Calu3 (cell line): ENCODE measurements around the gene TSPAN17. TPM values are rescaled to one million over a fixed set of nuclear protein-coding genes. Genes with fewer than 3 reads are reported as not detected.

Experiments
- BruUV-seq: library from RNA; stranded (reverse); fragments of 400-500 nt; replicated peaks from 2 replicates; lab custom pipeline; 2021; lab: Mats Ljungman, UMichigan
- CTCF ChIA-PET: fragments of 300-600 bp; sonication (Branson Sonifier 250); formaldehyde crosslinking; loops from one replicate; lab custom pipeline; 2022; ENCODE audit warnings: antibody characterized with exemption; lab: Charles Lee
- DNase-seq: peaks from one replicate; pipeline ENCODE4 v3.0.0; 2022
- H3K27ac Mint-ChIP-seq: one replicate; pipeline ENCODE4 v1.8.0; 2022; ENCODE audit warnings: mixed read lengths; ENCODE audit not compliant: unreplicated experiment
- H3K27me3 Mint-ChIP-seq: one replicate; pipeline ENCODE4 v1.8.0; 2022; ENCODE audit warnings: mixed read lengths; ENCODE audit not compliant: unreplicated experiment
- H3K36me3 Mint-ChIP-seq: one replicate; pipeline ENCODE4 v1.8.0; 2022; ENCODE audit warnings: mild to moderate bottlenecking, moderate library complexity, mixed read lengths; ENCODE audit not compliant: insufficient read depth, unreplicated experiment
- H3K4me1 Mint-ChIP-seq: one replicate; pipeline ENCODE4 v1.8.0; 2022; ENCODE audit warnings: mild to moderate bottlenecking, low read depth, mixed read lengths; ENCODE audit not compliant: unreplicated experiment
- H3K4me3 Mint-ChIP-seq: one replicate; pipeline ENCODE4 v1.8.0; 2022; ENCODE audit warnings: mild to moderate bottlenecking, low read depth, moderate library complexity, mixed read lengths; ENCODE audit not compliant: unreplicated experiment
- H3K9me3 Mint-ChIP-seq: one replicate; pipeline ENCODE4 v1.8.0; 2022; ENCODE audit warnings: low read depth, mixed read lengths; ENCODE audit not compliant: unreplicated experiment
- intact Hi-C: fragments of 100-400 bp; cut with micrococcal nuclease; formaldehyde crosslinking; loops from one replicate; pipeline ENCODE4 v1.10.0; 2022; ENCODE audit not compliant: unreplicated experiment
- total RNA-seq: library from RNA; stranded (reverse); gene quantifications from 2 replicates; pipeline ENCODE4 v1.2.3, GENCODE V29; 2022
- TF ChIP-seq, protein P1 (sequence below): fragments of 200-600 bp; IDR thresholded peaks from one replicate; pipeline ENCODE4 v1.8.0; 2022; ENCODE audit warnings: antibody characterized with exemption; ENCODE audit not compliant: unreplicated experiment

Gene TSPAN17
- total RNA-seq, 1 experiment from 2014 or later, result 67.7 TPM

DNA sequence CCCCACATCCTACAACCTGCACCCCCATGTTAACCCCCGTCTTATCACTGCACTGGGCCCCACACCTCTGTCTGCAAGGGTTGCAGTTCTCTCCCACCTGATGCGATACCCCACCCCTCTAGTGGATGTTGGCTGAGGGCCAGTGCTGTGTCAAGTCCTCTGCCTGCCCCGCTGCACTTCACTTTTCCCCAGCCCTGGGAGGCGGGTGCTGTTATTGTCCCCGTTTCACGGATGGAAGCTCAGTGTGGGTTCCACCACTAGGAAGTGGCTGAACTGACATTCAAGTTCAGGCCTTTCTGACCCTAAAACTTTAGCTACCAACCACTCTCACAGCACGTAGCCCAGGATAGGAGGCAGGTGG is 20.4 kb upstream of the TSPAN17 start:
- TF ChIP-seq, protein P1, sequence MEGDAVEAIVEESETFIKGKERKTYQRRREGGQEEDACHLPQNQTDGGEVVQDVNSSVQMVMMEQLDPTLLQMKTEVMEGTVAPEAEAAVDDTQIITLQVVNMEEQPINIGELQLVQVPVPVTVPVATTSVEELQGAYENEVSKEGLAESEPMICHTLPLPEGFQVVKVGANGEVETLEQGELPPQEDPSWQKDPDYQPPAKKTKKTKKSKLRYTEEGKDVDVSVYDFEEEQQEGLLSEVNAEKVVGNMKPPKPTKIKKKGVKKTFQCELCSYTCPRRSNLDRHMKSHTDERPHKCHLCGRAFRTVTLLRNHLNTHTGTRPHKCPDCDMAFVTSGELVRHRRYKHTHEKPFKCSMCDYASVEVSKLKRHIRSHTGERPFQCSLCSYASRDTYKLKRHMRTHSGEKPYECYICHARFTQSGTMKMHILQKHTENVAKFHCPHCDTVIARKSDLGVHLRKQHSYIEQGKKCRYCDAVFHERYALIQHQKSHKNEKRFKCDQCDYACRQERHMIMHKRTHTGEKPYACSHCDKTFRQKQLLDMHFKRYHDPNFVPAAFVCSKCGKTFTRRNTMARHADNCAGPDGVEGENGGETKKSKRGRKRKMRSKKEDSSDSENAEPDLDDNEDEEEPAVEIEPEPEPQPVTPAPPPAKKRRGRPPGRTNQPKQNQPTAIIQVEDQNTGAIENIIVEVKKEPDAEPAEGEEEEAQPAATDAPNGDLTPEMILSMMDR, result no peak
- Mint-ChIP-seq H3K27ac (no peak overlapping the region), H3K4me3 (peak overlapping the region; percentile 15), H3K36me3 (no peaks in the 10 kb centered on the region), H3K4me1 (peaks cover 40% of the 10 kb centered on the region), H3K27me3 (peaks cover 93% of the 10 kb centered on the region), H3K9me3 (no peaks in the 10 kb centered on the region)
- DNase-seq, result no peak
- intact Hi-C loops, result no loop called here
- BruUV-seq, result no TSS peak
- CTCF ChIA-PET, result interaction anchor here (0.6 kb wide), 1 partner anchor 358 kb away, joined by 4 read pairs; no protein-coding TSS in a partner anchor

DNA sequence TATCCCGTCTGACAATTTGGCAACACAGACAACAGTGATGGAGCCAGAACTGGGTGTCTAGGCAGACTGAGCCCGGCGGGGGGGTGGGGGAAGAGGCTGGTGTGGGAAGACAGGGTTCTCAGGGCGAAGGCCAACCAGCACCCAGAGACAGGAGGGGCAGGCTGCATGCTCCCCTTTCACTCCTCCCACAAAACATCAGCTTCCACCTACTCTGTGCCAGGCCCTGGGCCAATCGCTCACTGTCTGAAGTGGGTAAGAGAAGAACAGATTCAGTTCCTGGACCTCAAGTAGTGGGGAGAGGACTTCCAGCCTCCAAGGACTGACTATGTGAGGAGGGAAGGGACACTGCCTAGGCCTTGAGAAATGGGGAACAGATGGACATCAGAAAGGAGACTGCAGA is 19.7 kb upstream of the TSPAN17 start:
- BruUV-seq, result no TSS peak
- CTCF ChIA-PET, result no interaction called here
- Mint-ChIP-seq H3K27me3 (peaks cover 93% of the 10 kb centered on the region), H3K4me3 (no peak overlapping the region), H3K36me3 (no peaks in the 10 kb centered on the region), H3K9me3 (no peaks in the 10 kb centered on the region), H3K27ac (no peak overlapping the region), H3K4me1 (peaks cover 40% of the 10 kb centered on the region)
- TF ChIP-seq, protein P1, result no peak
- no peak for DNase-seq
- intact Hi-C loops, result no loop called here

DNA sequence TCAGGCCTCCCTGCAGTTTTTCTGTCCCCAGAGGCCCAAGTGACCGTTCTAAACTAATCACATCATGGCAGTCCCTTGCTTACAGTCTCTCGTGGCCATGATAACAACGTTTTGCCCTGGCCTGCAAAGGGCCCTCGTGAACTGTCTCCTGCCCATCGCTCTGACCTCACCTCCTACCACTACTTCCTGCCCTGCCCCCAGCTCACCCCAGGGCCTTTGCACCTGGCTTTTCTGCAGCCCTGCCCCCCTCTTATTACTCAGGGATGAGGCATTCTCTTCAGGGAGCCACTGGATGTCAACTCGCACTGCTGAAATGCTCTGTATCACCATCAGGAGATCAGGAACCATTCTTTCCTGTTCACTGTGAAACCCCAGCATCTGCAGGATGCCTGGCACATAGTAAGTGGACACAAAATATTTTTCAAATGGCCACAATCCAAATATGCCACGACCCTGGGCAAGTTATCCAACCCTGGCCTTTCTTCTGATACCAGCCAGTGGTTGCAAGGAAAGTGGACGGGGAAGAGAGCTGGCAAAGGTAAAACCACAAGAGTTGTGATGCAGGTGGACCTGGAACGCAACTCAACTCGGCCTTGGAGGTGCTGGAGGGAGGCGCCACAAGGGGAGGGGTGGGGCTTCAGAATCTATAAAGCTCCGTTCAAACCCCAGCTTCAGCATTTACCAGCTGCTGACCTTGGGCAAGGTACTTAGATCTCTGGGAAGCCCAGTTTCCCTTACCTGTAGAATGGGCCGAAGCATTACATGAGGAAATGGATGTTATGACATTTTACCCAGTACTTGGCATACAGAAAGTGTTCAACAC is 18.7 kb upstream of the TSPAN17 start:
- no peaks in the 10 kb centered on the region for H3K36me3 Mint-ChIP-seq
- peaks cover 92% of the 10 kb centered on the region for H3K27me3 Mint-ChIP-seq
- H3K4me3 Mint-ChIP-seq, result no peak overlapping the region
- H3K27ac Mint-ChIP-seq, result no peak overlapping the region
- BruUV-seq, result no TSS peak
- CTCF ChIA-PET, result no interaction called here
- H3K4me1 Mint-ChIP-seq, result peaks cover 40% of the 10 kb centered on the region
- TF ChIP-seq, protein P1, result no peak
- H3K9me3 Mint-ChIP-seq, result no peaks in the 10 kb centered on the region
- DNase-seq, result no peak
- intact Hi-C loops, result no loop called here

DNA sequence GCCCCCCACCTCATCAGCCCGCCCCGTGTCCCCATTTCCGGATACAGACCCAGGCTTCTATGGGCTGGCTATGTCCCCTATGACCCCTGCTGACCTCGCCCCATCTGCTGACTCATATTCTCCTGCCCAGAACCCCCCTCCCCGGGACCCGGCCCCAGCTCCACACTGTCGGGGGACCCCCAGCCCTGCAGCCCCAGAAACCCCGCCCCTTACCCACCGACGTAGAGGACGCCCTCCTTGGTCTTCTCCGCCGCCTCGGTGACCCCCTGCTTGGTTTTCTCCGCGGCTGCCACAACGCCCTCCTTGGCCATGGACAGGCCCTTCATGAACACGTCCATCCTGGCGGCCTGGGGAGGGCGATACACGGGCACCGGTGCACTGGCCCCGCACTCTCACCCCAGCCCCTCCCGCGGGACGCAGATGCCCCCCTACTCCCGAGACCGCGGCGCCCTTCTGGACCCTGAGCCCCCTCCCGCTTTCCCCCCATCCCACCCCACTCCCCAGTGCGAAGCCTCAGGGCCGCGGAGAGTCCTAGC is 17.9 kb upstream of the TSPAN17 start:
- CTCF ChIA-PET, result interaction anchor here (1.3 to 1.7 kb wide), 2 partner anchors 7 to 18 kb away, joined by 3 to 4 read pairs; partner anchors contain the start of gene TSPAN17
- no peak overlapping the region for H3K4me3 Mint-ChIP-seq
- intact Hi-C loops, result no loop called here
- DNase-seq, result no peak
- no peaks in the 10 kb centered on the region for H3K36me3 Mint-ChIP-seq
- TF ChIP-seq, protein P1, result no peak
- H3K4me1 Mint-ChIP-seq, result peaks cover 40% of the 10 kb centered on the region
- no peaks in the 10 kb centered on the region for H3K9me3 Mint-ChIP-seq
- BruUV-seq, result no TSS peak
- peaks cover 92% of the 10 kb centered on the region for H3K27me3 Mint-ChIP-seq
- no peak overlapping the region for H3K27ac Mint-ChIP-seq
